Ascending aorta (tissue), 2 donors: ENCODE results near the gene USP22. TPM values are rescaled to one million over a fixed set of nuclear protein-coding genes. Genes with fewer than 3 reads are reported as not detected.

Experiments used
- DNase-seq, 2 donors: peaks; one replicate each; pipeline ENCODE4 v3.0.0-alpha.2; 2019; ENCODE audit warnings: low spot score in 2 of 2
- H3K27ac ChIP-seq, 2 donors: fragments of 200-600 bp; sonication (generic); one replicate each; pipeline ENCODE4 v1.5.1; 2016 to 2017; ENCODE audit warnings: mild to moderate bottlenecking in 1 of 2
- H3K27me3 ChIP-seq: fragments of 200-600 bp; sonication (generic); one replicate; pipeline ENCODE4 v1.5.1; 2017
- H3K36me3 ChIP-seq, 2 donors: fragments of 200-600 bp; sonication (generic); one replicate each; pipeline ENCODE4 v1.5.1; 2016
- H3K4me1 ChIP-seq, 2 donors: fragments of 200-600 bp; sonication (generic); one replicate each; pipeline ENCODE4 v1.5.1; 2016 to 2017; ENCODE audit warnings: mild to moderate bottlenecking in 1 of 2
- H3K4me3 ChIP-seq, 2 donors: fragments of 200-600 bp; sonication (generic); one replicate each; pipeline ENCODE4 v1.5.1; 2016 to 2017; ENCODE audit warnings: mild to moderate bottlenecking in 1 of 2
- H3K9me3 ChIP-seq, 2 donors: fragments of 200-600 bp; sonication (generic); one replicate each; pipeline ENCODE4 v1.5.1; 2016
- CTCF ChIP-seq, 3 experiments: fragments of 200-600 bp in 2 of 3; fragments of 450-650 bp in 1 of 3; sonication (generic) in 2 of 3; IDR thresholded peaks; one replicate each; pipeline ENCODE4 v1.5.1; 2016 to 2019; ENCODE audit warnings: antibody characterized with exemption in 3 of 3, mild to moderate bottlenecking in 1 of 3, moderate library complexity in 1 of 3
- intact Hi-C: fragments of 100-400 bp; cut with DNase I; formaldehyde crosslinking; loops from one replicate; pipeline ENCODE4 v1.15.1; 2023
- total RNA-seq: library from RNA; depleted of rRNA; stranded (reverse); fragments of >200 nt; gene quantifications from one replicate; pipeline ENCODE4 v1.1.0, GENCODE V29; 2016

Gene USP22
- total RNA-seq, 1 donor from 2014 or later = 170 TPM

GRCh38 chr17:20961586-20961985 is 81.2 kb downstream of the USP22 start:
- Histone ChIP-seq H3K4me3 (no peak overlapping the region), H3K9me3 (no peaks in the 10 kb centered on the region), H3K27ac (no peak overlapping the region), H3K36me3 (no peaks in the 10 kb centered on the region), H3K4me1 (no peaks in the 10 kb centered on the region), H3K27me3 (no peaks in the 10 kb centered on the region)
- no peak for TF ChIP-seq CTCF (IDR thresholded peaks at IDR 0.05)
- DNase-seq = no peak
- intact Hi-C loops = no loop called here

GRCh38 chr17:20960871-20961270 is 81.9 kb downstream of the USP22 start:
- TF ChIP-seq CTCF (IDR thresholded peaks at IDR 0.05) = no peak
- Histone ChIP-seq H3K4me3 (no peak overlapping the region), H3K4me1 (no peaks in the 10 kb centered on the region), H3K9me3 (no peaks in the 10 kb centered on the region), H3K36me3 (no peaks in the 10 kb centered on the region), H3K27me3 (no peaks in the 10 kb centered on the region), H3K27ac (no peak overlapping the region)
- DNase-seq = no peak
- intact Hi-C loops = no loop called here

GRCh38 chr17:20955427-20956323 is 87.1 kb downstream of the USP22 start:
- no peak for DNase-seq
- TF ChIP-seq CTCF (IDR thresholded peaks at IDR 0.05) = no peak
- Histone ChIP-seq H3K4me3 (no peak overlapping the region), H3K27me3 (no peaks in the 10 kb centered on the region), H3K9me3 (no peaks in the 10 kb centered on the region), H3K4me1 (no peaks in the 10 kb centered on the region), H3K27ac (no peak overlapping the region), H3K36me3 (no peaks in the 10 kb centered on the region)
- intact Hi-C loops = no loop called here

GRCh38 chr17:20954794-20955193 is 88.0 kb downstream of the USP22 start:
- H3K36me3 ChIP-seq = no peaks in the 10 kb centered on the region
- no peaks in the 10 kb centered on the region for H3K27me3 ChIP-seq
- H3K9me3 ChIP-seq = no peaks in the 10 kb centered on the region
- H3K4me3 ChIP-seq = no peak overlapping the region
- intact Hi-C loops = no loop called here
- TF ChIP-seq CTCF (IDR thresholded peaks at IDR 0.05) = no peak
- DNase-seq = no peak
- H3K27ac ChIP-seq = no peak overlapping the region
- no peaks in the 10 kb centered on the region for H3K4me1 ChIP-seq

GRCh38 chr17:20952183-20952582 is 90.6 kb downstream of the USP22 start:
- Histone ChIP-seq H3K27ac (no peak overlapping the region), H3K36me3 (no peaks in the 10 kb centered on the region), H3K9me3 (no peaks in the 10 kb centered on the region), H3K4me1 (no peaks in the 10 kb centered on the region), H3K4me3 (no peak overlapping the region), H3K27me3 (no peaks in the 10 kb centered on the region)
- DNase-seq = no peak
- intact Hi-C loops = no loop called here
- TF ChIP-seq CTCF (IDR thresholded peaks at IDR 0.05) = no peak

Other genes starting within 250 kb of the USP22 start
- gene DHRS7B, start 84.0 kb upstream of the USP22 start, total RNA-seq = 89.5 TPM
- 25.7 TPM for gene TMEM11, start 171.2 kb upstream of the USP22 start, total RNA-seq
- 13.4 TPM for gene NATD1, start 210.4 kb upstream of the USP22 start, total RNA-seq
- gene MAP2K3, start 241.7 kb upstream of the USP22 start, total RNA-seq = 294 TPM